ENCODE data around the gene ST6GALNAC1.

The ST6GALNAC1 gene

GRCh38 chr17:76667786-76668453 lies 24.4 kb upstream of the ST6GALNAC1 start:
- H3K9me3 ChIP-seq (ENCODE audit: control insufficient read depth, low read length) = no peaks in the 10 kb centered on the region
- H3K36me3 ChIP-seq (ENCODE audit: control insufficient read depth, insufficient read depth, low read length) = no peaks in the 10 kb centered on the region
- H3K4me3 ChIP-seq (ENCODE audit: insufficient read depth, low read depth, low read length) = no peak overlapping the region
- no peak overlapping the region for H3K27ac ChIP-seq (ENCODE audit: insufficient read depth, low read depth, low read length, poor library complexity, severe bottlenecking)
- H3K4me1 ChIP-seq (ENCODE audit: control insufficient read depth, insufficient read depth, low read length) = no peaks in the 10 kb centered on the region
- H3K27me3 ChIP-seq (ENCODE audit: control insufficient read depth, insufficient read depth, low read length, poor library complexity, severe bottlenecking) = no peaks in the 10 kb centered on the region
- 87 to 89% methylated on average over 13 to 14 of the region's 14 CpGs for WGBS, 2 experiments

GRCh38 chr17:76667491-76667755 lies 23.9 kb upstream of the ST6GALNAC1 start:
- 83 to 88% methylated on average over 2 of the region's 2 CpGs for WGBS, 2 experiments
- no peak overlapping the region for H3K27ac ChIP-seq (ENCODE audit: insufficient read depth, low read depth, low read length, poor library complexity, severe bottlenecking)

GRCh38 chr17:76660656-76661042 lies 17.1 kb upstream of the ST6GALNAC1 start:
- Histone ChIP-seq H3K4me1 (ENCODE audit: control insufficient read depth, insufficient read depth, low read length) (no peaks in the 10 kb centered on the region), H3K27me3 (ENCODE audit: control insufficient read depth, insufficient read depth, low read length, poor library complexity, severe bottlenecking) (no peaks in the 10 kb centered on the region)
- WGBS, 2 experiments = 86 to 93% methylated on average over 3 of the region's 3 CpGs

More at GRCh38 chr17:76667491-76667755, 23.9 kb upstream of the ST6GALNAC1 start:
- no peaks in the 10 kb centered on the region for H3K9me3 ChIP-seq (ENCODE audit: control insufficient read depth, low read length)
- no peaks in the 10 kb centered on the region for H3K27me3 ChIP-seq (ENCODE audit: control insufficient read depth, insufficient read depth, low read length, poor library complexity, severe bottlenecking)
- no peak overlapping the region for H3K4me3 ChIP-seq (ENCODE audit: insufficient read depth, low read depth, low read length)
- H3K36me3 ChIP-seq (ENCODE audit: control insufficient read depth, insufficient read depth, low read length) = no peaks in the 10 kb centered on the region
- no peaks in the 10 kb centered on the region for H3K4me1 ChIP-seq (ENCODE audit: control insufficient read depth, insufficient read depth, low read length)

GRCh38 chr17:76659928-76660655 lies 16.5 kb upstream of the ST6GALNAC1 start:
- no peak overlapping the region for H3K4me3 ChIP-seq (ENCODE audit: insufficient read depth, low read depth, low read length)
- H3K36me3 ChIP-seq (ENCODE audit: control insufficient read depth, insufficient read depth, low read length) = no peaks in the 10 kb centered on the region
- no peaks in the 10 kb centered on the region for H3K27me3 ChIP-seq (ENCODE audit: control insufficient read depth, insufficient read depth, low read length, poor library complexity, severe bottlenecking)
- no peaks in the 10 kb centered on the region for H3K9me3 ChIP-seq (ENCODE audit: control insufficient read depth, low read length)
- WGBS, 2 experiments = 79 to 88% methylated on average over 12 to 13 of the region's 13 CpGs
- no peak overlapping the region for H3K27ac ChIP-seq (ENCODE audit: insufficient read depth, low read depth, low read length, poor library complexity, severe bottlenecking)
- no peaks in the 10 kb centered on the region for H3K4me1 ChIP-seq (ENCODE audit: control insufficient read depth, insufficient read depth, low read length)

More at GRCh38 chr17:76660656-76661042, 17.1 kb upstream of the ST6GALNAC1 start:
- Histone ChIP-seq H3K36me3 (ENCODE audit: control insufficient read depth, insufficient read depth, low read length) (no peaks in the 10 kb centered on the region), H3K27ac (ENCODE audit: insufficient read depth, low read depth, low read length, poor library complexity, severe bottlenecking) (no peak overlapping the region), H3K9me3 (ENCODE audit: control insufficient read depth, low read length) (no peaks in the 10 kb centered on the region), H3K4me3 (ENCODE audit: insufficient read depth, low read depth, low read length) (no peak overlapping the region)

GRCh38 chr17:76658242-76658662 lies 14.7 kb upstream of the ST6GALNAC1 start:
- Histone ChIP-seq H3K4me1 (ENCODE audit: control insufficient read depth, insufficient read depth, low read length) (no peaks in the 10 kb centered on the region), H3K4me3 (ENCODE audit: insufficient read depth, low read depth, low read length) (no peak overlapping the region), H3K27ac (ENCODE audit: insufficient read depth, low read depth, low read length, poor library complexity, severe bottlenecking) (no peak overlapping the region), H3K27me3 (ENCODE audit: control insufficient read depth, insufficient read depth, low read length, poor library complexity, severe bottlenecking) (no peaks in the 10 kb centered on the region), H3K36me3 (ENCODE audit: control insufficient read depth, insufficient read depth, low read length) (no peaks in the 10 kb centered on the region), H3K9me3 (ENCODE audit: control insufficient read depth, low read length) (no peaks in the 10 kb centered on the region)
- WGBS, 2 experiments = 78 to 85% methylated on average over 5 of the region's 5 CpGs

- H3K27ac ChIP-seq (ENCODE audit: insufficient read depth, low read depth, low read length, poor library complexity, severe bottlenecking) = no peak overlapping the region
- WGBS, 2 experiments = 89 to 91% methylated on average over 8 of the region's 8 CpGs
- no peaks in the 10 kb centered on the region for H3K27me3 ChIP-seq (ENCODE audit: control insufficient read depth, insufficient read depth, low read length, poor library complexity, severe bottlenecking)
- no peaks in the 10 kb centered on the region for H3K36me3 ChIP-seq (ENCODE audit: control insufficient read depth, insufficient read depth, low read length)
- H3K4me1 ChIP-seq (ENCODE audit: control insufficient read depth, insufficient read depth, low read length) = no peaks in the 10 kb centered on the region
- H3K9me3 ChIP-seq (ENCODE audit: control insufficient read depth, low read length) = no peaks in the 10 kb centered on the region
- no peak overlapping the region for H3K4me3 ChIP-seq (ENCODE audit: insufficient read depth, low read depth, low read length)
Measured at GRCh38 chr17:76657505-76658241, 14.1 kb upstream of the ST6GALNAC1 start.

GRCh38 chr17:76654408-76654807 lies 10.9 kb upstream of the ST6GALNAC1 start:
- no peaks in the 10 kb centered on the region for H3K9me3 ChIP-seq (ENCODE audit: control insufficient read depth, low read length)
- no peaks in the 10 kb centered on the region for H3K27me3 ChIP-seq (ENCODE audit: control insufficient read depth, insufficient read depth, low read length, poor library complexity, severe bottlenecking)

GRCh38 chr17:76650504-76650903 lies 6.9 kb upstream of the ST6GALNAC1 start:
- 87 to 97% methylated on average over 5 of the region's 5 CpGs for WGBS, 2 experiments
- Histone ChIP-seq H3K4me3 (ENCODE audit: insufficient read depth, low read depth, low read length) (no peak overlapping the region), H3K36me3 (ENCODE audit: control insufficient read depth, insufficient read depth, low read length) (no peaks in the 10 kb centered on the region), H3K4me1 (ENCODE audit: control insufficient read depth, insufficient read depth, low read length) (no peaks in the 10 kb centered on the region), H3K27me3 (ENCODE audit: control insufficient read depth, insufficient read depth, low read length, poor library complexity, severe bottlenecking) (no peaks in the 10 kb centered on the region), H3K9me3 (ENCODE audit: control insufficient read depth, low read length) (no peaks in the 10 kb centered on the region), H3K27ac (ENCODE audit: insufficient read depth, low read depth, low read length, poor library complexity, severe bottlenecking) (no peak overlapping the region)

More at GRCh38 chr17:76654408-76654807, 10.9 kb upstream of the ST6GALNAC1 start:
- Histone ChIP-seq H3K4me3 (ENCODE audit: insufficient read depth, low read depth, low read length) (no peak overlapping the region), H3K4me1 (ENCODE audit: control insufficient read depth, insufficient read depth, low read length) (no peaks in the 10 kb centered on the region), H3K27ac (ENCODE audit: insufficient read depth, low read depth, low read length, poor library complexity, severe bottlenecking) (no peak overlapping the region), H3K36me3 (ENCODE audit: control insufficient read depth, insufficient read depth, low read length) (no peaks in the 10 kb centered on the region)
- WGBS, 2 experiments = 92 to 100% methylated on average over 1 of the region's 1 CpG

- 100% methylated on average over 1 of the region's 1 CpG; no CpG with 5 or more reads in 1 of the 2 experiments for WGBS, 2 experiments
- H3K36me3 ChIP-seq (ENCODE audit: control insufficient read depth, insufficient read depth, low read length) = no peaks in the 10 kb centered on the region
- H3K4me3 ChIP-seq (ENCODE audit: insufficient read depth, low read depth, low read length) = no peak overlapping the region
- H3K27me3 ChIP-seq (ENCODE audit: control insufficient read depth, insufficient read depth, low read length, poor library complexity, severe bottlenecking) = no peaks in the 10 kb centered on the region
- H3K27ac ChIP-seq (ENCODE audit: insufficient read depth, low read depth, low read length, poor library complexity, severe bottlenecking) = no peak overlapping the region
- H3K4me1 ChIP-seq (ENCODE audit: control insufficient read depth, insufficient read depth, low read length) = no peaks in the 10 kb centered on the region
- no peaks in the 10 kb centered on the region for H3K9me3 ChIP-seq (ENCODE audit: control insufficient read depth, low read length)
Measured at GRCh38 chr17:76646712-76647111, 3.2 kb upstream of the ST6GALNAC1 start.

GRCh38 chr17:76645481-76645880 lies 1.9 kb upstream of the ST6GALNAC1 start:
- Histone ChIP-seq H3K27ac (ENCODE audit: insufficient read depth, low read depth, low read length, poor library complexity, severe bottlenecking) (no peak overlapping the region), H3K9me3 (ENCODE audit: control insufficient read depth, low read length) (no peaks in the 10 kb centered on the region), H3K4me3 (ENCODE audit: insufficient read depth, low read depth, low read length) (no peak overlapping the region), H3K36me3 (ENCODE audit: control insufficient read depth, insufficient read depth, low read length) (no peaks in the 10 kb centered on the region), H3K27me3 (ENCODE audit: control insufficient read depth, insufficient read depth, low read length, poor library complexity, severe bottlenecking) (no peaks in the 10 kb centered on the region), H3K4me1 (ENCODE audit: control insufficient read depth, insufficient read depth, low read length) (no peaks in the 10 kb centered on the region)
- WGBS, 2 experiments = 76 to 81% methylated on average over 5 of the region's 5 CpGs

Measured in ectodermal cell (in vitro differentiated cells).